Epidermal melanocyte (primary cell): ENCODE measurements around the gene ACVR1.

Experiments used
- DNase-seq: peaks from one replicate; pipeline ENCODE4 v3.0.0; 2011; ENCODE audit warnings: low spot score; ENCODE audit not compliant: insufficient read length

ACVR1 gene

GRCh38 chr2:157793053-157793612 lies 83.0 kb downstream of the ACVR1 start:
- no peak for DNase-seq

DNA sequence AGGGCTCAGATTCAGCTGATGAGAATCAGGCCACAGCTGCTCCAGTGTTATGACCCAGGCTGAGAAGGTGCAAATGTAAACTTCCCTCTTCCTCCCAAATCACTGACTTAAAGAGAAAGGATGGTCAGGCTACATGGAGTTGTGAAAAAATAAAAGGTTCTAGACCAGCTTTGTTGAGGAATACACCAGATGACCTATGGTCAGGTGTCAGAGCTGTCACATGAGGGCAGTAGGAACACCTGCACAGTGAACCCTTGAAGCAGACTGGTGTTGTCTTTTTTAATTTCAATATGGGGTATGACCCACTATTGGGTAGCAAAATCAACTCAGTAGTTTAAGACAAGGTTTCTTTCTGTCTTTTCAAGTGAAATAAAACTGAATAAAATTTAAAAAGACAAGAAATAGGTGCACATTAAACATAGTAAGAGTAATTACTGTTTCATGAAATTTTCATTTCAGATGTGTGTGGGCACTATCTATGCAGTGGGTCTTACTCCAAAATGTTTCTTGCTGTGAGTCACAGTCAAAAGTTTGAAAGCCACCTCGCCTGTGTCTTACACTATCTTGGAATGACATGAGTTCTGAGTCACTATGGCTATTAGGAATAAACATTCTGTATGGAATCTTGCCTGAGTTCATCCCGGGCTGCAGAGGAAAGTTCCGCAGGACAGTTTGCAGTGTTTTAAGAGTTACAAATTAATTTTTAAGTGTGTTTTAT lies 83.6 kb downstream of the ACVR1 start:
- no peak for DNase-seq

- DNase-seq, result no peak
These were observed 85.3 kb downstream of the ACVR1 start for GRCh38 chr2:157790780-157791179.

GRCh38 chr2:157789933-157790511 lies 86.1 kb downstream of the ACVR1 start:
- DNase-seq, result no peak

DNA sequence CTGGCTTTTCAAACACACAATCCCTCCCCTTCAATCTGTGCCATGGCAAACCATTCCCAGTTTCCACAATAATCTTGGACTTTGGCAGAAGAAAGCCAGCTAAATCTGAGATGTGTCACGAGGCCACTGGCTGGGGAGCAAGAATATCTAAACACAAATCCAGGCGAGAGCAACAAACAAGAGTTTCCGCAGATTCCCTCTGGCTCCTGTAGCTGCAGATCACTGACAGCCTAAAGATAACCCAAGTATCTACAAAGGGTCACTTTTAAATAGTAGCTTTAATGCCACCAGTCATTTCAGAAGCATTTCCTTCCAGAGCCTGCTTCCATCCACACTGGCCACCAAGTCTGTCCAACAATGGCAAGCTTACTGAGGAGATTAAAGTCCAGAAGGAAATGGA lies 86.9 kb downstream of the ACVR1 start:
- DNase-seq, result no peak

DNA sequence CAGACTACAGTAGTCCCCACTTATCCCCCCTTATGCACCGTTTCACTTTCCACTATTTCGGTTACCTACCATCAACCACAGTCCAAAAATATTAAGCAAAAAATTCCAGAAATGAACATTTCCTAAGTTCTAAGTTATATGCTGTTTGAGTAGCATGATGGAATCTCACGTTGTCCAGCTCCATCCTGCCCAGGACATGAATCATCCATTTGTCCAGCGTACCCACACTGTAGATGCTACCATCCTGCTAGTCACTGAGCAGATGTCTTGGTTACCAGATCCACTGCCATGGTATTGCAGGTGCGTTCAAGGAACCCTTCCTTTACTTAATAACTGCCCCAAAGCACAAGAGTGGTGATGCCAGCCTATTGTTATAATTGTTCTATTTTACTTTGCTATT lies 87.9 kb downstream of the ACVR1 start:
- no peak for DNase-seq

- DNase-seq, result no peak
These were observed 88.7 kb downstream of the ACVR1 start for GRCh38 chr2:157787364-157787938.

DNA sequence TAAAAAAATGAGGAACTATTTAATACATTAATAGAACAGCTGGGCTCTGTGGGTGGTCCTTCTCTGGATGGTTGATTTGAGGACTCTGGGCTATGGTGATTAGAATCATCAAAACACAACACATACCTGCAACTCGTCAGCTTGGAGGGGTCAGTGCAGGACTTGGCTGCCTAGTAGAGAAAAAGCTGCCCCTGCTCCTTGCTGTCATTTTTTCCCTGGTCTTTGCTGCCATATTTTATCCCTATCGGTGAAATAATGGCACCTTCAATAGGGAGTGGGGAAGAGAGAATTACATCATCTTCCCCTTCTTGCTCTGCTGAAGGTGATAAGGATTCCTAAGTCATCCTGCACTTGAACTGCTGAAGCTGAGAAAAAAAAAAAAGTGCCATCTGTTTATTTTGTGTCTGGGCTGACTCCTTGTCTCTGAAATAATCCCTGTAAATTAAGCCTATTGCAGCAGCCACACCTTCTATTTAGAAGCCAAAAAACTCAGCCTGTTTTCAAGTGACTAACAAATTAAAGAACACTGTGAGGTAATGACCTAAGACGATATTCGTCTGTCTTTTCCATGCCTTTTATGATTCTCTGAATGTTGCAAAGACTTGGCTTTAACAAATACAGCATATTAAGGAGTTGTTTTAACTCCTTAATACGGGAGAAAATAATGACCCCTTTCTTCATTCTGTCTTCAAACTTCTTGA lies 89.3 kb downstream of the ACVR1 start:
- no peak for DNase-seq

- DNase-seq, result no peak
These were observed 90.1 kb downstream of the ACVR1 start for GRCh38 chr2:157785866-157786662.

DNA sequence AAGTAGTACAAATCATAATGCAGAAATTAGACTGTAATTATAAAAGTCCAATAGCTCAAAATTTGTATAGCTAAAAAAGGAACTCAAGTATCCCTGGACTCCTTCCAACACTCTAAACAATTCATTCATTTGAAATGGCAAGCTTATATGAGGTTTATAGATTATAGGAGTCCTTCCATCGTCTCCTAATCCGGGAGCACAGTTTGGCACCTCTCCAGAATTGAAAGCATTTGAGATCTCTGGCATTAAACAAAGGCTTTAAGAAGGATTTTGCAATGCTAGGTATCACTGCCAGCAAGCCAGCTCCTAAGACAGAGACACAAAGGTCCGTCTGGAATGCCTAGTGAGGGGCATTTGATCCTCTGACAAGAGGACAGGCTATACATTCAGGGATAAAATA lies 90.9 kb downstream of the ACVR1 start:
- no peak for DNase-seq

GRCh38 chr2:157784823-157785175 lies 91.3 kb downstream of the ACVR1 start:
- DNase-seq, result no peak

- no peak for DNase-seq
These were observed 91.8 kb downstream of the ACVR1 start for GRCh38 chr2:157784169-157784822.

- no peak for DNase-seq
These were observed 92.9 kb downstream of the ACVR1 start for GRCh38 chr2:157783245-157783644.

- no peak for DNase-seq
These were observed 93.9 kb downstream of the ACVR1 start for GRCh38 chr2:157782057-157782845.

DNA sequence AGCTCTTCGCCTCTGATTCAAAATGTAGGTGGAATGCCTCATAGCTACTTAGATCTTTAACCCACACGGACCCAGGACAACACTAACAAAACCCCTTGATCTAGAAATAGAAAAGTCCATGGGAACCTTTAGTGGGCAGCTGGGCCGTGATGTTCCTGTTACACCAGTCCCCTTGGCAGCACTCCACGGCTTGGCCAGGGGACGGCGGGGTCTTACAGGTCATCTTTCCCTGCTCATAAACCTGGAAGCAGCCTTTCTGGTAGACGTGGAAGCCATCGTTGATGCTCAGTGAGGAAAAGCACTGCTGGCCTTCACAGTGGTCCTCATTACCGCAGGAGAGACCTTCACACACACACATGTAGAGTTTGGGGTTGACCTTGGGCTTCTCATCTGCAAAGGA lies 95.9 kb downstream of the ACVR1 start:
- DNase-seq, result no peak

GRCh38 chr2:157779794-157780193 lies 96.3 kb downstream of the ACVR1 start:
- DNase-seq, result no peak

- peak; percentile 34 for DNase-seq
These were observed 98.7 kb downstream of the ACVR1 start for GRCh38 chr2:157777427-157777826.

DNA sequence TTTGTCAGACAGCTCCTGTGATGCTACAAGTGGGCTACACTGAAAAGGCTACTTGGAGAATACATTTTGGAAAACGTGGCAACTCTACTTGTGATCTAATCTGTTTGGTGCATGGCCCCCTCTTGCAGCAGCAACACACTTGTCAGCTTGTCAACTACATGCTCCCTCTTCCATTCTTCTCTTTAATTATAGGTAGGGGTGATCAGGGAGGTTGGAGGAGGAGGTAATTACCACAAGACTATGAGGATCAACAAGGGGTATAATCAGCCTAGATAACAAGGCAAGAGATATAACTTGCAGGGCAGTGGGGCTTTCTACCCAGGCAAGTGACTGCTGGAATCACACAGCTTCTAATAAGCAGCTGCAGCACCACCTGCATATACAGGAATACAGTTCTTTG lies 104.9 kb downstream of the ACVR1 start:
- no peak for DNase-seq

DNA sequence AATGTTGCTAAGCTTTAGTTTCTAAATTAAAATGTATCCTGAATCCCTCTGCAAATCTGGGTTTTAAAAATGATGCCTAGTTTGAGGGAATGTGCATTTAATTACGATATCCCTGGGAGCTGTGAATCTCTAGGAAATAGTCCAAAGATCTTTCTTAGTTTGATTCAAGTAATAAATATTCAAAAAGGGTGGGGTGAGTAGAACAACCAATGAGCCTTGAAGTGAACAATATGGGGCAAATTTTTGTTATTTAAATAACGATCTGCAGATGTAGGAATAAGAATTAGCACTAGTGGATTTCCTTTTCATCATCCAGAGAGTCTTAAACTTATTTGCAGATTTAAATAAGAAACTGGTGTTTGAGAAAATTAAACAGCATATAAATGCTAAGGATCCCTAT lies 106.3 kb downstream of the ACVR1 start:
- no peak for DNase-seq

DNA sequence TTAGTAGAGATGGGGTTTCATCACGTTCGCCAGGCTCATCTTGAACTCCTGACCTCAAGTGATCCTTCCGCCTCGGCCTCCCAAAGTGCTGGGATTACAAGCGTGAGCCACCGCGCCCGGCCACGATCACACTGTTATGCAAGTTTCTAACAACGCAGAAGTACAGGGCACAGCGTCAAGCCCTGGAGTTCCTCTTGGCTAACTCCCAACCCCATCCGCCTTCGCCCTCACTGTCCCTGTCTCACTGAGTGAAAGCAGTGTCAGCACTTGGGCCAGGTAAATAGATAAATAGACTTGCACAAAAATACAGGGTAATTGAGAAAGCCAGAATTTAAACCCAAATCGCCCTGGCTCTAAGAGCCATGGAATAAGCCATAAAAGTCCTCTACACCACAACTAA lies 111.7 kb downstream of the ACVR1 start:
- no peak for DNase-seq
